ENCODE measurements around the gene NEURL1.

Gene NEURL1

GRCh38 chr10:103544657-103545310 is 51.3 kb downstream of the NEURL1 start:
- H3K27me3 ChIP-seq (ENCODE audit: control insufficient read depth, insufficient read depth, low read length), result no peaks in the 10 kb centered on the region
- H3K27ac ChIP-seq, result peak overlapping the region; percentile 94
- no peaks in the 10 kb centered on the region for H3K9me3 ChIP-seq (ENCODE audit: control insufficient read depth, low read length)
- H3K9ac ChIP-seq, result no peak overlapping the region
- no peak overlapping the region for H3K4me3 ChIP-seq (ENCODE audit: low read depth, low read length)
- H2AFZ ChIP-seq, result no peak overlapping the region
- H3K4me2 ChIP-seq (ENCODE audit: low read length), result no peak overlapping the region
- H3K36me3 ChIP-seq (ENCODE audit: control insufficient read depth, insufficient read depth, low read length), result no peaks in the 10 kb centered on the region
- H3K4me1 ChIP-seq, result peaks cover 69% of the 10 kb centered on the region
- H3K79me2 ChIP-seq, result no peaks in the 10 kb centered on the region
- TF ChIP-seq CTCF (IDR thresholded peaks at IDR 0.05), result no peak

- TF ChIP-seq CTCF (IDR thresholded peaks at IDR 0.05), result no peak
- no peak overlapping the region for H3K4me3 ChIP-seq (ENCODE audit: low read depth, low read length)
- H3K27me3 ChIP-seq (ENCODE audit: control insufficient read depth, insufficient read depth, low read length), result no peaks in the 10 kb centered on the region
- H3K79me2 ChIP-seq, result no peaks in the 10 kb centered on the region
- H3K4me2 ChIP-seq (ENCODE audit: low read length), result peak overlapping the region; percentile 9
- no peak overlapping the region for H3K9ac ChIP-seq
- H3K9me3 ChIP-seq (ENCODE audit: control insufficient read depth, low read length), result no peaks in the 10 kb centered on the region
- peak overlapping the region; percentile 94 for H3K27ac ChIP-seq
- H3K4me1 ChIP-seq, result peaks cover 70% of the 10 kb centered on the region
- H2AFZ ChIP-seq, result no peak overlapping the region
- H3K36me3 ChIP-seq (ENCODE audit: control insufficient read depth, insufficient read depth, low read length), result no peaks in the 10 kb centered on the region
Measured at GRCh38 chr10:103545366-103545765, 51.9 kb downstream of the NEURL1 start.

- H3K27ac ChIP-seq, result peak overlapping the region; percentile 94
- H3K27me3 ChIP-seq (ENCODE audit: control insufficient read depth, insufficient read depth, low read length), result no peaks in the 10 kb centered on the region
- no peaks in the 10 kb centered on the region for H3K79me2 ChIP-seq
- H3K9me3 ChIP-seq (ENCODE audit: control insufficient read depth, low read length), result no peaks in the 10 kb centered on the region
- no peak for TF ChIP-seq CTCF (IDR thresholded peaks at IDR 0.05)
- H3K4me3 ChIP-seq (ENCODE audit: low read depth, low read length), result no peak overlapping the region
- no peak overlapping the region for H3K4me2 ChIP-seq (ENCODE audit: low read length)
- H3K36me3 ChIP-seq (ENCODE audit: control insufficient read depth, insufficient read depth, low read length), result no peaks in the 10 kb centered on the region
- H2AFZ ChIP-seq, result no peak overlapping the region
- H3K4me1 ChIP-seq, result peaks cover 70% of the 10 kb centered on the region
- H3K9ac ChIP-seq, result no peak overlapping the region
Measured at GRCh38 chr10:103545771-103546281, 52.3 kb downstream of the NEURL1 start.

GRCh38 chr10:103546401-103546800 is 52.9 kb downstream of the NEURL1 start:
- no peaks in the 10 kb centered on the region for H3K79me2 ChIP-seq
- H3K4me3 ChIP-seq (ENCODE audit: low read depth, low read length), result no peak overlapping the region
- H3K36me3 ChIP-seq (ENCODE audit: control insufficient read depth, insufficient read depth, low read length), result no peaks in the 10 kb centered on the region
- no peak overlapping the region for H2AFZ ChIP-seq
- H3K27ac ChIP-seq, result peak overlapping the region; percentile 94
- peaks cover 69% of the 10 kb centered on the region for H3K4me1 ChIP-seq
- TF ChIP-seq CTCF (IDR thresholded peaks at IDR 0.05), result no peak
- H3K4me2 ChIP-seq (ENCODE audit: low read length), result no peak overlapping the region
- H3K27me3 ChIP-seq (ENCODE audit: control insufficient read depth, insufficient read depth, low read length), result no peaks in the 10 kb centered on the region
- H3K9me3 ChIP-seq (ENCODE audit: control insufficient read depth, low read length), result no peaks in the 10 kb centered on the region
- H3K9ac ChIP-seq, result no peak overlapping the region

Measured in parathyroid adenoma (tissue), 2 donors.